Lower leg skin (tissue), 4 donors: Measurements from ENCODE around the gene ZIC1. TPM values are rescaled to one million over a fixed set of nuclear protein-coding genes. Genes with fewer than 3 reads are reported as not detected.

Experiments
- DNase-seq, 2 donors: peaks; one replicate each; pipeline ENCODE4 v3.0.0-alpha.2; 2019; ENCODE audit warnings: low spot score in 2 of 2
- H3K4me3 ChIP-seq: fragments of 200-600 bp; sonication (generic); 2 replicates; pipeline ENCODE4 v1.5.1; 2017; ENCODE audit warnings: mild to moderate bottlenecking, low read depth; ENCODE audit not compliant: poor library complexity, severe bottlenecking
- CTCF ChIP-seq, 3 donors: fragments of 450-650 bp; IDR thresholded peaks; one replicate each; pipeline ENCODE4 v1.5.1; 2016; ENCODE audit warnings: antibody characterized with exemption in 3 of 3, mild to moderate bottlenecking in 3 of 3, moderate library complexity in 2 of 3
- POLR2A ChIP-seq, 2 donors: fragments of 450-650 bp; IDR thresholded peaks; one replicate each; pipeline ENCODE4 v1.6.1; 2016 to 2017; ENCODE audit warnings: antibody characterized with exemption in 2 of 2, mild to moderate bottlenecking in 1 of 2, moderate library complexity in 1 of 2
- WGBS, 2 donors: methylation state at CpG; one replicate each; pipeline ENCODE4 v1.1.5; 2018; 5-methylcytosine and 5-hydroxymethylcytosine counted together
- intact Hi-C: fragments of 100-400 bp; cut with DNase I; formaldehyde crosslinking; loops from one replicate; pipeline ENCODE4 v1.15.0; 2023; ENCODE audit warnings: low total_unique reads
- total RNA-seq, 4 donors: library from RNA; depleted of rRNA; stranded (reverse); fragments of >200 nt; gene quantifications; one replicate each; pipeline ENCODE4 v1.1.0, GENCODE V29; 2016

Gene ZIC1
- total RNA-seq, 4 donors from 2014 or later = 0.30 to 2.9 (median 1.1) TPM

- intact Hi-C loops = no loop called here
- DNase-seq = peak in 1 of 2 donors; percentile 70
- no peak overlapping the region for H3K4me3 ChIP-seq
- TF ChIP-seq POLR2A (IDR thresholded peaks at IDR 0.05) = no peak
- TF ChIP-seq CTCF (IDR thresholded peaks at IDR 0.05) = no peak
- WGBS, 2 donors = 32 to 35% methylated on average over 14 to 16 of the region's 16 CpGs
These were observed 4.3 kb upstream of the ZIC1 start for GRCh38 chr3:147404800-147405230.

- intact Hi-C loops = no loop called here
- DNase-seq = peak in 1 of 2 donors; percentile 70
- WGBS, 2 donors = 30 to 48% methylated on average over 27 of the region's 27 CpGs
- H3K4me3 ChIP-seq = no peak overlapping the region
- TF ChIP-seq POLR2A (IDR thresholded peaks at IDR 0.05) (no peak), CTCF (IDR thresholded peaks at IDR 0.05) (no peak)
These were observed 3.7 kb upstream of the ZIC1 start for GRCh38 chr3:147405231-147406027.

- H3K4me3 ChIP-seq = no peak within 1 kb of the TSS
- WGBS, 2 donors = 27% methylated on average over 23 to 25 of the region's 25 CpGs
These were observed 2.9 kb upstream of the ZIC1 start, which contains the start of gene ZIC4 for GRCh38 chr3:147406028-147406931. ZIC4 (minus strand) TSS chr3:147406543; CDS start chr3:147402797, 3,746 bp downstream.

GRCh38 chr3:147407114-147407497 is 2.1 kb upstream of the ZIC1 start:
- TF ChIP-seq CTCF (IDR thresholded peaks at IDR 0.05) (no peak), POLR2A (IDR thresholded peaks at IDR 0.05) (no peak)
- intact Hi-C loops = no loop called here
- no peak overlapping the region for H3K4me3 ChIP-seq
- 24 to 32% methylated on average over 17 of the region's 17 CpGs for WGBS, 2 donors
- no peak for DNase-seq

More at GRCh38 chr3:147406028-147406931, 2.9 kb upstream of the ZIC1 start, which contains the start of gene ZIC4:
- no peak for TF ChIP-seq POLR2A (IDR thresholded peaks at IDR 0.05)
- no peak for TF ChIP-seq CTCF (IDR thresholded peaks at IDR 0.05)
- no peak for DNase-seq
- intact Hi-C loops = no loop called here

- TF ChIP-seq CTCF (IDR thresholded peaks at IDR 0.05) (no peak), POLR2A (IDR thresholded peaks at IDR 0.05) (no peak)
- DNase-seq = no peak
- intact Hi-C loops = no loop called here
- 32 to 44% methylated on average over 27 of the region's 27 CpGs for WGBS, 2 donors
- H3K4me3 ChIP-seq = no peak overlapping the region
These were observed 1.5 kb upstream of the ZIC1 start for GRCh38 chr3:147407498-147408187.
